Dedifferentiated amniotic fluid mesenchymal stem cell (primary cell): ENCODE results near the gene MYO18A.

Experiments used
- DNase-seq: peaks from one replicate; pipeline ENCODE4 v3.0.0-alpha.2; 2016; ENCODE audit errors: extremely low spot score

Gene MYO18A

DNA sequence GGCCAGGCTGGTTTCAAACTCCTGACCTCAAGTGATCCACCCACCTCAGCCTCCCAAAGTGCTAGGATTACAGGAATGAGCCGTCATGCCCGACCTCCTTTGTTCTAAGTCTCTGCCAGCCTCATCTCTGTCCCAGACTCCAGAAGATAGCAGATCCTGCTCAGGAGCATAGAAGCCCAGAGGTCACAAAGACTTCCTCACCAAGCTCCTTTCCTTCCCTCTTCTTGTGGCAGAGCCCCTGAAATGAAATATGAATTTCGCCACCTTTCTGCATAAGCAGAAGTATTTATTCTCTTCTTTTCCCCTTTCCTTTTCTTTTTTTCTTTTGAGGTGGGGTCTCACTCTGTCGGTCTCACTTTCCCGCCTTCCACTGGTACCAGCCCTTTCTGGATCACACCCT lies 148.7 kb downstream of the MYO18A start:
- DNase-seq = no peak

DNA sequence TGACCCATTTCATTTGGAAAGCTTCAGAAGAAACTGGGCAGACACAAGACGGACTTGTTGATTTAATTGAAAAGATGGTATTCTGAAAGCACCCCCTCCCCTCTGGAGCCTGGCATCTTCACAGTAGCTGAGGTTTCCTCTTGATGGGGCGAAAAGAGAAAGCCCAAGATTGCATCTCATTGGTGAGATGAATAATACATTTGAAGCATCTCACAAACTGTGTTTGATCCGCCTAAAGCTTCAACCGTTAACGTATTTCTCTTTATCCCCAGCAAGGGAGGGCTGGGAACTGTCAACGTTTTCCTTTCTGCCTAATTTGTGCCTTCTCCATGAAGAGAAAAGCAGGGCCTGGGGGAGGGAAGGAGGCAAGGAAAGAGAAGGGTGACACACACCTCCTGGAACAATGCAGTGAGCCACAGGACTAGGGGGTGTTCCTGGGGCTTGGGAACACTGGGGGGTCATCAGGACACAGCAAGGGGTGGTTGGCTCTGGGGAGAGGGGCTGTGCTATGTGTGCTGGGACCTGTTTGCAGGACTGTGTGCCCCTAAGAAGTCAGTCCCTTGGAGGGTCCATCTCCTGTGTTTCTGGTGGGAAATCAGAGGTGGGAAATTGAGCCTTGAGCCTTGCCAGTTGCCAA lies 155.8 kb downstream of the MYO18A start:
- no peak for DNase-seq

DNA sequence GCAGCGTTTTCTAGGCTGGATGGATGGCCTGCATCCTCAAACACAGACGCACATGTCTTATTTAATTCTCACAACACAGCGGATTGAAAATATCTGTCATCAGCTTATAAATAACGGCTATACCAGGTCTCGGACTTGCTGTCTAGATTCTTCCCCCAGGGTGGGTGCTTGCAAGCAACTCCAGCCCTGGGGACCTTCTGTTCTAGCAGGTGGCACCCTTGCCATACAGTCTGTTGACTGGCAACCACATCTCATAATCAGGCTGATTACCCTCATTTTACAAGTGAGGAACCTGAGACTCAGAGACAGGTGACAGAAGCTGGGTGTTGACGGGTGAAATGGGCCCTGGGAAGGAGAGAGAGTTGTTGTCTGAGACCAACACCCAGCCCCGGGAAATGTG lies 158.1 kb downstream of the MYO18A start:
- DNase-seq = no peak

- DNase-seq = no peak
Observed at GRCh38 chr17:29021226-29021625, 159.0 kb downstream of the MYO18A start.
